Keratinocyte (primary cell): ENCODE measurements around the gene FGFR2.

Experiments used
- EZH2 ChIP-seq: IDR thresholded peaks from one replicate; pipeline ENCODE4 v1.6.1; 2012; ENCODE audit warnings: inconsistent platforms, mild to moderate bottlenecking, low read length, moderate library complexity
- TF ChIP-seq, protein P1 (sequence below), 3 experiments: IDR thresholded peaks in 1 of 3; conservative IDR thresholded peaks in 1 of 3; optimal IDR thresholded peaks in 1 of 3; 2 replicates in 2 of 3; 3 replicates in 1 of 3; pipeline versions ENCODE3 to v1.5.1; 2011; ENCODE audit warnings: low read length in 3 of 3, mild to moderate bottlenecking in 3 of 3, moderate library complexity in 2 of 3, control low read depth in 1 of 3, inconsistent platforms in 1 of 3; ENCODE audit not compliant: insufficient read depth in 2 of 3; ENCODE audit errors: extremely low read depth in 1 of 3

GRCh38 chr10:121614613-121615434 lies 16.6 kb upstream of the FGFR2 start:
- TF ChIP-seq, protein P1, sequence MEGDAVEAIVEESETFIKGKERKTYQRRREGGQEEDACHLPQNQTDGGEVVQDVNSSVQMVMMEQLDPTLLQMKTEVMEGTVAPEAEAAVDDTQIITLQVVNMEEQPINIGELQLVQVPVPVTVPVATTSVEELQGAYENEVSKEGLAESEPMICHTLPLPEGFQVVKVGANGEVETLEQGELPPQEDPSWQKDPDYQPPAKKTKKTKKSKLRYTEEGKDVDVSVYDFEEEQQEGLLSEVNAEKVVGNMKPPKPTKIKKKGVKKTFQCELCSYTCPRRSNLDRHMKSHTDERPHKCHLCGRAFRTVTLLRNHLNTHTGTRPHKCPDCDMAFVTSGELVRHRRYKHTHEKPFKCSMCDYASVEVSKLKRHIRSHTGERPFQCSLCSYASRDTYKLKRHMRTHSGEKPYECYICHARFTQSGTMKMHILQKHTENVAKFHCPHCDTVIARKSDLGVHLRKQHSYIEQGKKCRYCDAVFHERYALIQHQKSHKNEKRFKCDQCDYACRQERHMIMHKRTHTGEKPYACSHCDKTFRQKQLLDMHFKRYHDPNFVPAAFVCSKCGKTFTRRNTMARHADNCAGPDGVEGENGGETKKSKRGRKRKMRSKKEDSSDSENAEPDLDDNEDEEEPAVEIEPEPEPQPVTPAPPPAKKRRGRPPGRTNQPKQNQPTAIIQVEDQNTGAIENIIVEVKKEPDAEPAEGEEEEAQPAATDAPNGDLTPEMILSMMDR (optimal IDR thresholded peaks at IDR 0.05 in 1 of 3, IDR thresholded peaks at IDR 0.05 in 1 of 3, conservative IDR thresholded peaks at IDR 0.05 in 1 of 3; ENCODE audit: extremely low read depth in 1 of 3, insufficient read depth in 2 of 3, low read length in 3 of 3) = no peak
- no peak for TF ChIP-seq EZH2
